CD1c-positive myeloid dendritic cell (primary cell): Measurements from ENCODE around the gene COQ7.
A peak's percentile ranks its signal among the peaks of the same experiment; 100 is the strongest.

Experiments used
- DNase-seq: peaks from one replicate; pipeline ENCODE4 v3.0.0-alpha.2; 2016; ENCODE audit errors: extremely low spot score

The COQ7 gene

GRCh38 chr16:19086322-19087199, 19.1 kb downstream of the COQ7 start:
- peak; percentile 96 for DNase-seq

- no peak for DNase-seq
Observed at GRCh38 chr16:19088341-19088916, 21.0 kb downstream of the COQ7 start.

- no peak for DNase-seq
Observed at GRCh38 chr16:19089410-19089955, 22.1 kb downstream of the COQ7 start.

GRCh38 chr16:19090916-19091315, 23.5 kb downstream of the COQ7 start:
- no peak for DNase-seq

GRCh38 chr16:19092653-19093410, 25.4 kb downstream of the COQ7 start:
- no peak for DNase-seq

GRCh38 chr16:19093631-19094541, 26.5 kb downstream of the COQ7 start:
- DNase-seq, result no peak

GRCh38 chr16:19094542-19095365, 27.3 kb downstream of the COQ7 start:
- peak; percentile 34 for DNase-seq

GRCh38 chr16:19095654-19096053, 28.2 kb downstream of the COQ7 start:
- no peak for DNase-seq

GRCh38 chr16:19098173-19098572, 30.8 kb downstream of the COQ7 start:
- DNase-seq, result no peak

- DNase-seq, result no peak
Observed at GRCh38 chr16:19102187-19102872, 34.9 kb downstream of the COQ7 start.

- no peak for DNase-seq
Observed at GRCh38 chr16:19104607-19105006, 37.2 kb downstream of the COQ7 start.

GRCh38 chr16:19105131-19105530, 37.7 kb downstream of the COQ7 start:
- no peak for DNase-seq

GRCh38 chr16:19105891-19106624, 38.6 kb downstream of the COQ7 start:
- peak; percentile 40 for DNase-seq

GRCh38 chr16:19106625-19107020, 39.2 kb downstream of the COQ7 start:
- no peak for DNase-seq

GRCh38 chr16:19108409-19109287, 41.2 kb downstream of the COQ7 start:
- no peak for DNase-seq

- DNase-seq, result no peak
Observed at GRCh38 chr16:19109288-19109664, 41.9 kb downstream of the COQ7 start.

GRCh38 chr16:19110537-19111360, 43.3 kb downstream of the COQ7 start:
- no peak for DNase-seq
